Peyer's patch (tissue), 4 donors: ENCODE data around the gene NODAL. TPM values are rescaled to one million over a fixed set of nuclear protein-coding genes. Genes with fewer than 3 reads are reported as not detected.

Source experiments
- DNase-seq, 3 donors: peaks; one replicate each; pipeline ENCODE4 v3.0.0-alpha.2; 2017 to 2019
- H3K27ac ChIP-seq, 4 donors: fragments of 200-600 bp; sonication (generic); one replicate each; pipeline ENCODE4 v1.5.1; 2016 to 2019
- H3K27me3 ChIP-seq, 2 donors: fragments of 200-600 bp; sonication (generic); one replicate each; pipeline ENCODE4 v1.5.1; 2019
- H3K36me3 ChIP-seq, 3 donors: fragments of 200-600 bp; sonication (generic); one replicate each; pipeline ENCODE4 v1.5.1; 2016 to 2019
- H3K4me1 ChIP-seq, 4 donors: fragments of 200-600 bp; sonication (generic); one replicate each; pipeline ENCODE4 v1.5.1; 2016 to 2019
- H3K4me3 ChIP-seq, 4 donors: fragments of 200-600 bp; sonication (generic); 1 replicate in 3 of 4; 2 replicates in 1 of 4; pipeline ENCODE4 v1.5.1; 2016 to 2019; ENCODE audit warnings: mild to moderate bottlenecking in 1 of 4
- H3K9me3 ChIP-seq, 4 donors: fragments of 200-600 bp; sonication (generic); one replicate each; pipeline ENCODE4 v1.5.1; 2016 to 2019; ENCODE audit warnings: mild to moderate bottlenecking in 1 of 4
- CTCF ChIP-seq, 6 experiments: fragments of 450-650 bp in 4 of 6; fragments of 200-600 bp in 2 of 6; sonication (generic) in 1 of 6; IDR thresholded peaks; one replicate each; pipeline ENCODE4 v1.5.1; 2017 to 2019; ENCODE audit warnings: antibody characterized with exemption in 6 of 6, mild to moderate bottlenecking in 3 of 6, moderate library complexity in 1 of 6
- POLR2A ChIP-seq, 2 donors: fragments of 450-650 bp; IDR thresholded peaks; one replicate each; pipeline ENCODE4 v1.5.1; 2017; ENCODE audit warnings: antibody characterized with exemption in 2 of 2, mild to moderate bottlenecking in 2 of 2, moderate library complexity in 2 of 2
- total RNA-seq, 4 donors: library from RNA; depleted of rRNA; stranded (reverse); fragments of >200 nt; gene quantifications; one replicate each; pipeline ENCODE4 v1.1.0, GENCODE V29; 2016

Gene NODAL
- total RNA-seq, 4 donors from 2014 or later: not detected

- Histone ChIP-seq H3K27me3 (peaks cover 0 to 14% of the 10 kb centered on the region in 2 donors), H3K4me3 (no peak overlapping the region), H3K27ac (no peak overlapping the region), H3K36me3 (no peaks in the 10 kb centered on the region), H3K4me1 (peaks cover 5 to 22% (median 13%) of the 10 kb centered on the region in 4 donors), H3K9me3 (no peaks in the 10 kb centered on the region)
- no peak for TF ChIP-seq POLR2A (IDR thresholded peaks at IDR 0.05)
- no peak for TF ChIP-seq CTCF (IDR thresholded peaks at IDR 0.05)
- DNase-seq: no peak
Observed at GRCh38 chr10:70444744-70445143, 3.3 kb upstream of the NODAL start.

- Histone ChIP-seq H3K27ac (no peak overlapping the region), H3K27me3 (peaks cover 0 to 14% of the 10 kb centered on the region in 2 donors), H3K4me3 (no peak overlapping the region), H3K36me3 (no peaks in the 10 kb centered on the region), H3K4me1 (peaks cover 5 to 22% (median 13%) of the 10 kb centered on the region in 4 donors), H3K9me3 (no peaks in the 10 kb centered on the region)
- no peak for DNase-seq
- TF ChIP-seq POLR2A (IDR thresholded peaks at IDR 0.05) (no peak), CTCF (IDR thresholded peaks at IDR 0.05) (no peak)
Observed at GRCh38 chr10:70442332-70442988, 979 bp upstream of the NODAL start.

- Histone ChIP-seq H3K4me1 (peaks cover 5 to 22% (median 13%) of the 10 kb centered on the region in 4 donors), H3K27ac (no peak overlapping the region), H3K27me3 (peaks cover 0 to 14% of the 10 kb centered on the region in 2 donors), H3K9me3 (no peaks in the 10 kb centered on the region), H3K36me3 (no peaks in the 10 kb centered on the region), H3K4me3 (no peak overlapping the region)
- no peak for DNase-seq
- TF ChIP-seq CTCF (IDR thresholded peaks at IDR 0.05): no peak
- TF ChIP-seq POLR2A (IDR thresholded peaks at IDR 0.05): no peak
Observed at GRCh38 chr10:70441895-70442309, 421 bp upstream of the NODAL start.

- TF ChIP-seq CTCF (IDR thresholded peaks at IDR 0.05): no peak
- no peak for TF ChIP-seq POLR2A (IDR thresholded peaks at IDR 0.05)
- peak overlapping the region in 3 of 4 donors; percentile 22 to 35 (median 35) for H3K4me3 ChIP-seq
- no peaks in the 10 kb centered on the region for H3K9me3 ChIP-seq
- DNase-seq: no peak
- peaks cover 0 to 14% of the 10 kb centered on the region in 2 donors for H3K27me3 ChIP-seq
- H3K36me3 ChIP-seq: no peaks in the 10 kb centered on the region
- peaks cover 5 to 22% (median 13%) of the 10 kb centered on the region in 4 donors for H3K4me1 ChIP-seq
- H3K27ac ChIP-seq: no peak overlapping the region
Observed at GRCh38 chr10:70440296-70441160, 953 bp downstream of the NODAL start.

GRCh38 chr10:70437721-70438120, 3.8 kb downstream of the NODAL start:
- H3K36me3 ChIP-seq: no peaks in the 10 kb centered on the region
- no peak for DNase-seq
- H3K27me3 ChIP-seq: peaks cover 0 to 14% of the 10 kb centered on the region in 2 donors
- no peak overlapping the region for H3K27ac ChIP-seq
- H3K4me1 ChIP-seq: peaks cover 5 to 22% (median 13%) of the 10 kb centered on the region in 4 donors
- H3K4me3 ChIP-seq: no peak overlapping the region
- TF ChIP-seq CTCF (IDR thresholded peaks at IDR 0.05): no peak
- TF ChIP-seq POLR2A (IDR thresholded peaks at IDR 0.05): no peak
- H3K9me3 ChIP-seq: no peaks in the 10 kb centered on the region
